ENCODE measurements around the gene SLCO4A1.

Gene SLCO4A1

GRCh38 chr20:62647521-62648317 is 5.4 kb downstream of the SLCO4A1 start:
- TF ChIP-seq SIN3A (IDR thresholded peaks at IDR 0.05; ENCODE audit: borderline replicate concordance, insufficient read depth, low read length) (no peak), TAF1 (IDR thresholded peaks at IDR 0.05; ENCODE audit: borderline replicate concordance, insufficient read depth, low read length) (no peak), FOXP2 (optimal IDR thresholded peaks at IDR 0.05; ENCODE audit: borderline replicate concordance, extremely low read depth, extremely low read length, insufficient read depth) (no peak), REST (IDR thresholded peaks at IDR 0.05; ENCODE audit: insufficient read depth in 1 of 2, low read depth in 2 of 2, low read length in 2 of 2) (no peak), POLR2AphosphoS5 (IDR thresholded peaks at IDR 0.05; ENCODE audit: low read depth, low read length) (no peak)

- TF ChIP-seq FOXP2 (optimal IDR thresholded peaks at IDR 0.05; ENCODE audit: borderline replicate concordance, extremely low read depth, extremely low read length, insufficient read depth), result no peak
- TF ChIP-seq POLR2AphosphoS5 (IDR thresholded peaks at IDR 0.05; ENCODE audit: low read depth, low read length), result no peak
- no peak for TF ChIP-seq SIN3A (IDR thresholded peaks at IDR 0.05; ENCODE audit: borderline replicate concordance, insufficient read depth, low read length)
- no peak for TF ChIP-seq REST (IDR thresholded peaks at IDR 0.05; ENCODE audit: insufficient read depth in 1 of 2, low read depth in 2 of 2, low read length in 2 of 2)
- TF ChIP-seq TAF1 (IDR thresholded peaks at IDR 0.05; ENCODE audit: borderline replicate concordance, insufficient read depth, low read length), result no peak
Measured at GRCh38 chr20:62648318-62648995, 6.2 kb downstream of the SLCO4A1 start.

- TF ChIP-seq FOXP2 (optimal IDR thresholded peaks at IDR 0.05; ENCODE audit: borderline replicate concordance, extremely low read depth, extremely low read length, insufficient read depth) (no peak), REST (IDR thresholded peaks at IDR 0.05; ENCODE audit: insufficient read depth in 1 of 2, low read depth in 2 of 2, low read length in 2 of 2) (no peak), TAF1 (IDR thresholded peaks at IDR 0.05; ENCODE audit: borderline replicate concordance, insufficient read depth, low read length) (no peak), SIN3A (IDR thresholded peaks at IDR 0.05; ENCODE audit: borderline replicate concordance, insufficient read depth, low read length) (no peak)
Measured at GRCh38 chr20:62649140-62649539, 6.8 kb downstream of the SLCO4A1 start.

GRCh38 chr20:62650551-62651284 is 8.4 kb downstream of the SLCO4A1 start:
- TF ChIP-seq TAF1 (IDR thresholded peaks at IDR 0.05; ENCODE audit: borderline replicate concordance, insufficient read depth, low read length) (no peak), POLR2AphosphoS5 (IDR thresholded peaks at IDR 0.05; ENCODE audit: low read depth, low read length) (no peak), FOXP2 (optimal IDR thresholded peaks at IDR 0.05; ENCODE audit: borderline replicate concordance, extremely low read depth, extremely low read length, insufficient read depth) (no peak), SIN3A (IDR thresholded peaks at IDR 0.05; ENCODE audit: borderline replicate concordance, insufficient read depth, low read length) (no peak), REST (IDR thresholded peaks at IDR 0.05; ENCODE audit: insufficient read depth in 1 of 2, low read depth in 2 of 2, low read length in 2 of 2) (no peak)
